ENCODE results near the gene RAB1A. TPM values are rescaled to one million over a fixed set of nuclear protein-coding genes. Genes with fewer than 3 reads are reported as not detected.

The RAB1A gene
- total and polyA plus RNA-seq, 10 of the 15 experiments (the other 5 are each of a cell fraction or from before 2014, with no cell fraction given), result 48.9 to 171 (median 83.4) TPM

DNA sequence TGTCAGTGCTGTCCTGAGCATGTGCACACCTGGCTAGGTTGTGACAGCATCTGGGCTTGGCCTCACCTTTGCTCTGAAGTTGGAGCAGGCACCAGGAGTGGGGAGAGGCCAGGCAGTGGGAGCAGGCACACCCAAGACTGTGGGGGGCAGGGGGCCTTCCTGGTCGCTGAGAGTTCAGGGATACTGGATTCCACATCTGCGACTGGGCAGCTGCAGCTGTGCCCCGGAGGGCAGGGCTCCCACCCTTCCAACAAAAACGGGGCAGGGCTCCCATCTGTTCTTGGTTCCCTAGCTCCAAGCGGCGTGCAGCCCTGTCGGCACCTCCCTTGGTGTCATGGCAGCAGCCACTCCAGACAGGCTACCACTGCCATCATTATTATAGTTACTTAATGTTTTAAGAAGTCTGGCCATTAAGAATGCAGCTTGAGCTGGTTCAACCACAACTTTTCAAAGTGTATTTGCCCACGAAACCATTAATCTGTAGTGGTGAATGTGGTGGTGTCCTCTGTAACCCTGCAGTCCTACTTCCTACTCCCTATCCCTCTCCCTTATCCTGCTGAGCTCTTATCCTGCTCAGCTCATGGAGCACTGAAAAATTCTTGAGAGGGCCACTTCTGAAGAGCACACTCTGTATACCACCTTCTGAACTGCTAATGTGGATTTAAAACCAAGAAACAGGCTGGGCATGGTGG lies 48.0 kb upstream of the RAB1A start:
- H3K36me3 ChIP-seq (ENCODE audit: control insufficient read depth in 2 of 2, insufficient read depth in 2 of 2, low read length in 1 of 2), result no peaks in the 10 kb centered on the region
- TF ChIP-seq MYC (IDR thresholded peaks at IDR 0.05; ENCODE audit: insufficient read depth, insufficient read length, insufficient replicate concordance, low read length, severe bottlenecking) (no peak), NFYB (IDR thresholded peaks at IDR 0.05; ENCODE audit: insufficient read depth, low read depth, low read length) (no peak), ZZZ3 (IDR thresholded peaks at IDR 0.05; ENCODE audit: control insufficient read depth, insufficient read length, low read depth) (no peak), TBL1XR1 (IDR thresholded peaks at IDR 0.05; ENCODE audit: low read depth, low read length) (no peak), TCF3 (IDR thresholded peaks at IDR 0.05; ENCODE audit: borderline replicate concordance, insufficient read depth, low read depth, low read length) (no peak), PAX5 (IDR thresholded peaks at IDR 0.05; ENCODE audit: borderline replicate concordance, low read depth, low read length) (no peak), BHLHE40 (IDR thresholded peaks at IDR 0.05; ENCODE audit: borderline replicate concordance in 1 of 2, low read depth in 2 of 2, low read length in 1 of 2) (no peak), CBX5 (IDR thresholded peaks at IDR 0.05; ENCODE audit: low read depth) (no peak), SP1 (IDR thresholded peaks at IDR 0.05; ENCODE audit: low read depth, low read length) (no peak), ZBTB40 (IDR thresholded peaks at IDR 0.05; ENCODE audit: borderline replicate concordance) (no peak), IKZF1 (conservative IDR thresholded peaks at IDR 0.05) (no peak), HDAC6 (IDR thresholded peaks at IDR 0.05; ENCODE audit: unreplicated experiment) (no peak), YBX1 (IDR thresholded peaks at IDR 0.05) (no peak)
- TF ChIP-seq, protein P1, sequence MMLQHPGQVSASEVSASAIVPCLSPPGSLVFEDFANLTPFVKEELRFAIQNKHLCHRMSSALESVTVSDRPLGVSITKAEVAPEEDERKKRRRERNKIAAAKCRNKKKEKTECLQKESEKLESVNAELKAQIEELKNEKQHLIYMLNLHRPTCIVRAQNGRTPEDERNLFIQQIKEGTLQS (IDR thresholded peaks at IDR 0.05; ENCODE audit: borderline replicate concordance, extremely low read depth, low read depth, low read length), result no peak
- SMC1A ChIA-PET (ENCODE audit: uncharacterized antibody, unreplicated experiment), result interaction anchor here (1.3 to 2.2 kb wide), 3 partner anchors 9 to 396 kb away, joined by 3 to 11 read pairs (median 5); no protein-coding TSS in a partner anchor
- H3K4me2 ChIP-seq (ENCODE audit: control insufficient read depth, insufficient read depth), result no peak overlapping the region
- no peaks in the 10 kb centered on the region for H4K20me1 ChIP-seq (ENCODE audit: control insufficient read depth, insufficient read depth)
- no peak overlapping the region for H3K9ac ChIP-seq (ENCODE audit: control insufficient read depth, insufficient read depth, low read length)
- POLR2A ChIA-PET, result no interaction called here
- H3K79me2 ChIP-seq (ENCODE audit: control insufficient read depth, insufficient read depth, low read length), result no peaks in the 10 kb centered on the region
- FAIRE-seq, result no peak
- in situ Hi-C loops (cut with MboI), result no loop called here
- no TSS peak for BruUV-seq (replicated peaks)
- no peak for ATAC-seq
- DNase-seq (ENCODE audit: low read depth, low spot score), result no peak
- H3K4me1 ChIP-seq (ENCODE audit: control insufficient read depth, insufficient read depth, low read length), result no peaks in the 10 kb centered on the region
- H3K27ac ChIP-seq (ENCODE audit: control insufficient read depth, insufficient read depth), result no peak overlapping the region
- 67% methylated on average over 8 of the region's 8 CpGs for WGBS (ENCODE audit: insufficient coverage, insufficient replicate concordance, low lambda C conversion rate, missing lambda C conversion rate)
- no peak overlapping the region for H3K4me3 ChIP-seq
- RAD21 ChIA-PET (ENCODE audit: unreplicated experiment), result interaction anchor here (1.0 kb wide), 1 partner anchor 17 kb away, joined by 3 read pairs; no protein-coding TSS in a partner anchor
- no peaks in the 10 kb centered on the region; the same call in 2 of the 3 replicates for H3K9me3 ChIP-seq (replicated peaks; ENCODE audit: control insufficient read depth, insufficient read depth, low read length)
- CTCF ChIA-PET, result interaction anchor here (1.1 to 2.0 kb wide), 2 partner anchors 9 to 113 kb away, joined by 3 to 18 read pairs; no protein-coding TSS in a partner anchor
- intact Hi-C loops (cut with micrococcal nuclease; ENCODE audit: unreplicated experiment), result no loop called here
- H3K27me3 ChIP-seq (replicated peaks in 1 of 2; ENCODE audit: control insufficient read depth in 2 of 2, insufficient read depth in 2 of 2, low read length in 1 of 2), result no peaks in the 10 kb centered on the region; a peak in 1 of 4 replicates
- H2AFZ ChIP-seq (ENCODE audit: control insufficient read depth, low read depth, low read length), result no peak overlapping the region

Data from GM12878 (cell line).